Measurements from ENCODE around the gene C1QTNF12.

Gene C1QTNF12

GRCh38 chr1:1231400-1232207 lies 14.9 kb downstream of the C1QTNF12 start, which contains the start of gene SDF4:
Gene SDF4, minus strand, starts transcription at chr1:1232001. Its CDS starts 3,229 bp downstream, at chr1:1228772.
- TF ChIP-seq CEBPB (IDR thresholded peaks at IDR 0.05), result no peak
- no peak for TF ChIP-seq FOXM1 (IDR thresholded peaks at IDR 0.05; ENCODE audit: borderline replicate concordance, low read depth)
- peak; percentile 95 for TF ChIP-seq EGR1 (IDR thresholded peaks at IDR 0.05)
- no peak for TF ChIP-seq TEAD4 (IDR thresholded peaks at IDR 0.05)
- TF ChIP-seq, protein P1, sequence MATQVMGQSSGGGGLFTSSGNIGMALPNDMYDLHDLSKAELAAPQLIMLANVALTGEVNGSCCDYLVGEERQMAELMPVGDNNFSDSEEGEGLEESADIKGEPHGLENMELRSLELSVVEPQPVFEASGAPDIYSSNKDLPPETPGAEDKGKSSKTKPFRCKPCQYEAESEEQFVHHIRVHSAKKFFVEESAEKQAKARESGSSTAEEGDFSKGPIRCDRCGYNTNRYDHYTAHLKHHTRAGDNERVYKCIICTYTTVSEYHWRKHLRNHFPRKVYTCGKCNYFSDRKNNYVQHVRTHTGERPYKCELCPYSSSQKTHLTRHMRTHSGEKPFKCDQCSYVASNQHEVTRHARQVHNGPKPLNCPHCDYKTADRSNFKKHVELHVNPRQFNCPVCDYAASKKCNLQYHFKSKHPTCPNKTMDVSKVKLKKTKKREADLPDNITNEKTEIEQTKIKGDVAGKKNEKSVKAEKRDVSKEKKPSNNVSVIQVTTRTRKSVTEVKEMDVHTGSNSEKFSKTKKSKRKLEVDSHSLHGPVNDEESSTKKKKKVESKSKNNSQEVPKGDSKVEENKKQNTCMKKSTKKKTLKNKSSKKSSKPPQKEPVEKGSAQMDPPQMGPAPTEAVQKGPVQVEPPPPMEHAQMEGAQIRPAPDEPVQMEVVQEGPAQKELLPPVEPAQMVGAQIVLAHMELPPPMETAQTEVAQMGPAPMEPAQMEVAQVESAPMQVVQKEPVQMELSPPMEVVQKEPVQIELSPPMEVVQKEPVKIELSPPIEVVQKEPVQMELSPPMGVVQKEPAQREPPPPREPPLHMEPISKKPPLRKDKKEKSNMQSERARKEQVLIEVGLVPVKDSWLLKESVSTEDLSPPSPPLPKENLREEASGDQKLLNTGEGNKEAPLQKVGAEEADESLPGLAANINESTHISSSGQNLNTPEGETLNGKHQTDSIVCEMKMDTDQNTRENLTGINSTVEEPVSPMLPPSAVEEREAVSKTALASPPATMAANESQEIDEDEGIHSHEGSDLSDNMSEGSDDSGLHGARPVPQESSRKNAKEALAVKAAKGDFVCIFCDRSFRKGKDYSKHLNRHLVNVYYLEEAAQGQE (IDR thresholded peaks at IDR 0.05; ENCODE audit: low read depth), result peak; percentile 14; the same call in 1 of the 2 replicates
- peak; percentile 99 for TF ChIP-seq YY1 (IDR thresholded peaks at IDR 0.05; ENCODE audit: low read depth)
- TF ChIP-seq TAF1 (IDR thresholded peaks at IDR 0.05; ENCODE audit: low read depth), result peak; percentile 97
- TF ChIP-seq USF1 (IDR thresholded peaks at IDR 0.05), result peak; percentile 98
- TF ChIP-seq CREB1 (IDR thresholded peaks at IDR 0.05; ENCODE audit: low read depth), result no peak

DNA sequence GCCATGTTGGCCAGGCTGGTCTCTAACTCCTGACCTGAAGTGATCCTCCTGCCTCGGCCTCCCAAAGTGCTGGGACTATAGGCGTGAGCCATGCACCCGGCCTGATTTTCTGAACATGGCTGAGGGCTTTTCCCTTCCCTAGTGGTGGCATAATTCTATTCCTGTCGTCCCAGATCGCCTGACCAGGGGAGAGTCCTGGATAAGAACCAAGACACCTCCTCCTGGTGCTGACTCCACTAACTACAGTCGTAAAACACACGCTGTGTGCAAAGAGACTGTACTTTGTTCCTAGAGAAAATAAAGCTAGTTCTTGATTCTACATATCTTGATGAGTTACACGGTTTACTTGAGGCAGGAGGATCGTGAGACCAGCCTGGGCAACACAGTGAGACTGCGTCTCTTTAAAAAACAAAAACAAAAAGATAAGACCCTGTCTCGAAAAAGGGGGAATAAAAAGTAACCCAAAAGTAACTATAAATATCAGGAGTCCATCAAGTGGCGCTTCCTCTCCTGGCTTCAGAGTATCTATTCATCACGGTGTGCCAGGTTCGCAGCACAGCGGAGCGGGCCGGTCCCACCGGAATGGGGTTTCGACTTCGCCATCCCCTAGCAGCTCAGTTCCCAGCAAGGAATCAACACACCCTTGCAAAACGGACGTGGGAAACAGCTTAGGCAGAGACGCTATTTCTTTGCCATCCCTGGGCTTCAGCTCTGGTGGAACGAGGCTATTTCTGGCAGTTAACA lies 15.7 kb downstream of the C1QTNF12 start:
- TF ChIP-seq CREB1 (IDR thresholded peaks at IDR 0.05; ENCODE audit: low read depth) (no peak), YY1 (IDR thresholded peaks at IDR 0.05; ENCODE audit: low read depth) (no peak), TCF12 (IDR thresholded peaks at IDR 0.05; ENCODE audit: low read depth) (no peak), NFIC (IDR thresholded peaks at IDR 0.05) (peak; percentile 27; the same call in 1 of the 2 replicates)

DNA sequence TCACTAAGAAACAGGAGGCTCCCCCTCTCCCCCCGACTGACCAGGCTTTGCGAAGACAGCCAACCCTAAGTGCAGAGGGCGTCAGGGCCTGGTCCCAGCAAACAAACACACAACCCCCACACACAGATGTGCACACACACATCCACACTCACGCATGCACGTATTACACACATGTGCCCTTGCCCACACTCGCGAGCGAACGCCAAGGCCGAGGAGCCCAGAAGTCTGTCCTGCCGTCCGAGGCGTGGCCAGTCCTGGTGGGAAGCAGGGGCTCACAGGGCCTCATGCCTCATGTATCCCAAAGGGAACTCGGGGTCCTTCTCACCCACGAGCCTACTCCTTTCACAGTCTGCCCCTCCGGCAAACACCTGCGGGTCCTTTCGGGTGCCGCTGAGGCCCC lies 16.8 kb downstream of the C1QTNF12 start:
- TF ChIP-seq TEAD4 (IDR thresholded peaks at IDR 0.05), result no peak
- no peak for TF ChIP-seq TCF12 (IDR thresholded peaks at IDR 0.05; ENCODE audit: low read depth)
- TF ChIP-seq RAD21 (IDR thresholded peaks at IDR 0.05; ENCODE audit: low read depth), result no peak
- TF ChIP-seq, protein P1 (IDR thresholded peaks at IDR 0.05; ENCODE audit: low read depth), result no peak
- no peak for TF ChIP-seq MAX (IDR thresholded peaks at IDR 0.05)
- TF ChIP-seq YY1 (IDR thresholded peaks at IDR 0.05; ENCODE audit: low read depth), result no peak
- no peak for TF ChIP-seq EGR1 (IDR thresholded peaks at IDR 0.05)
- no peak for TF ChIP-seq FOXM1 (IDR thresholded peaks at IDR 0.05; ENCODE audit: borderline replicate concordance, low read depth)
- TF ChIP-seq TAF1 (IDR thresholded peaks at IDR 0.05; ENCODE audit: low read depth), result no peak
- TF ChIP-seq CREB1 (IDR thresholded peaks at IDR 0.05; ENCODE audit: low read depth), result no peak
- TF ChIP-seq EP300 (IDR thresholded peaks at IDR 0.05; ENCODE audit: borderline replicate concordance), result no peak
- TF ChIP-seq NFIC (IDR thresholded peaks at IDR 0.05), result no peak
- TF ChIP-seq CEBPB (IDR thresholded peaks at IDR 0.05), result no peak
- no peak for TF ChIP-seq USF1 (IDR thresholded peaks at IDR 0.05)
- TF ChIP-seq ZBTB7A (IDR thresholded peaks at IDR 0.05; ENCODE audit: low read depth), result no peak

GRCh38 chr1:1228596-1229321 lies 17.8 kb downstream of the C1QTNF12 start:
- TF ChIP-seq RAD21 (IDR thresholded peaks at IDR 0.05; ENCODE audit: low read depth), result no peak
- no peak for TF ChIP-seq TEAD4 (IDR thresholded peaks at IDR 0.05)
- TF ChIP-seq FOXM1 (IDR thresholded peaks at IDR 0.05; ENCODE audit: borderline replicate concordance, low read depth), result no peak
- TF ChIP-seq ZBTB7A (IDR thresholded peaks at IDR 0.05; ENCODE audit: low read depth), result no peak
- no peak for TF ChIP-seq EGR1 (IDR thresholded peaks at IDR 0.05)
- no peak for TF ChIP-seq USF1 (IDR thresholded peaks at IDR 0.05)
- no peak for TF ChIP-seq TCF12 (IDR thresholded peaks at IDR 0.05; ENCODE audit: low read depth)
- TF ChIP-seq MAX (IDR thresholded peaks at IDR 0.05), result no peak
- TF ChIP-seq EP300 (IDR thresholded peaks at IDR 0.05; ENCODE audit: borderline replicate concordance), result no peak
- no peak for TF ChIP-seq CEBPB (IDR thresholded peaks at IDR 0.05)
- TF ChIP-seq, protein P1 (IDR thresholded peaks at IDR 0.05; ENCODE audit: low read depth), result no peak
- no peak for TF ChIP-seq CREB1 (IDR thresholded peaks at IDR 0.05; ENCODE audit: low read depth)
- no peak for TF ChIP-seq NFIC (IDR thresholded peaks at IDR 0.05)
- no peak for TF ChIP-seq YY1 (IDR thresholded peaks at IDR 0.05; ENCODE audit: low read depth)
- no peak for TF ChIP-seq TAF1 (IDR thresholded peaks at IDR 0.05; ENCODE audit: low read depth)
